Neural progenitor cell (in vitro differentiated cells): ENCODE results near the gene NUDT15.

Experiments used
- EZH2 ChIP-seq: fragments of 200-600 bp; sonication (generic); IDR thresholded peaks from 2 replicates; pipeline ENCODE4 v1.6.1; 2017; ENCODE audit warnings: antibody characterized with exemption, mild to moderate bottlenecking, moderate library complexity
- TF ChIP-seq, protein P1 (sequence below): fragments of 200-600 bp; sonication (generic); IDR thresholded peaks from 2 replicates; pipeline ENCODE4 v1.5.1; 2017; ENCODE audit warnings: antibody characterized with exemption, mild to moderate bottlenecking

DNA sequence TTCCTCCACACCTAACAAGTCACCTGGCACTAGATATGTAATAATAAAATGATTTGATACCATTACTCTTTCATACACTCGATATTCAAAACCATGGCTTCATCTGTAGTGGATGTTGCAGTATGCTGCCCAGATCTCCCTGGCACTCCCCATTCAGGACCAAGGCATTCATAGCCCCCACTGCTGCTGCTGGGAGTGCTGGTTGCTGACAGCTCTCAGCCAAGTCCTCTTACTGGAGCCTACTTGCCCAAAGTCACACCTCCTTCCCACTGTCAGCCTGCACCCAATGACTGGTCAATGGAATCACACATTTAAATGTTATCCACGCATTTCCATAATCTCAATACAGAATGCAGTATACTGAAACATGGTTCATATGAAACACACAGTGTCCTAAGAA, 40.1 kb upstream of the NUDT15 start:
- TF ChIP-seq, protein P1, sequence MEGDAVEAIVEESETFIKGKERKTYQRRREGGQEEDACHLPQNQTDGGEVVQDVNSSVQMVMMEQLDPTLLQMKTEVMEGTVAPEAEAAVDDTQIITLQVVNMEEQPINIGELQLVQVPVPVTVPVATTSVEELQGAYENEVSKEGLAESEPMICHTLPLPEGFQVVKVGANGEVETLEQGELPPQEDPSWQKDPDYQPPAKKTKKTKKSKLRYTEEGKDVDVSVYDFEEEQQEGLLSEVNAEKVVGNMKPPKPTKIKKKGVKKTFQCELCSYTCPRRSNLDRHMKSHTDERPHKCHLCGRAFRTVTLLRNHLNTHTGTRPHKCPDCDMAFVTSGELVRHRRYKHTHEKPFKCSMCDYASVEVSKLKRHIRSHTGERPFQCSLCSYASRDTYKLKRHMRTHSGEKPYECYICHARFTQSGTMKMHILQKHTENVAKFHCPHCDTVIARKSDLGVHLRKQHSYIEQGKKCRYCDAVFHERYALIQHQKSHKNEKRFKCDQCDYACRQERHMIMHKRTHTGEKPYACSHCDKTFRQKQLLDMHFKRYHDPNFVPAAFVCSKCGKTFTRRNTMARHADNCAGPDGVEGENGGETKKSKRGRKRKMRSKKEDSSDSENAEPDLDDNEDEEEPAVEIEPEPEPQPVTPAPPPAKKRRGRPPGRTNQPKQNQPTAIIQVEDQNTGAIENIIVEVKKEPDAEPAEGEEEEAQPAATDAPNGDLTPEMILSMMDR, result no peak
- TF ChIP-seq EZH2, result no peak
